Mesenchymal stem cell (in vitro differentiated cells and primary cell): Measurements from ENCODE around the gene IQGAP1.

Experiments
- DNase-seq: peaks from one replicate; pipeline ENCODE4 v3.0.0-alpha.2; 2013
- H2AFZ ChIP-seq: one replicate; pipeline ENCODE4 v1.6.1; 2013; ENCODE audit warnings: low read depth, mild to moderate bottlenecking, control low read depth, inconsistent platforms, low read length, moderate library complexity
- H2AK5ac ChIP-seq: 2 replicates; pipeline ENCODE4 v1.6.1; 2013; ENCODE audit warnings: low read length, moderate library complexity, mild to moderate bottlenecking, inconsistent platforms; ENCODE audit not compliant: severe bottlenecking
- H2BK120ac ChIP-seq: one replicate; pipeline ENCODE4 v1.6.1; 2013; ENCODE audit warnings: low read depth, mild to moderate bottlenecking, inconsistent platforms, low read length, moderate library complexity
- H2BK12ac ChIP-seq, 2 experiments: one replicate each; pipeline ENCODE4 v1.6.1; 2013; ENCODE audit warnings: inconsistent platforms in 2 of 2, low read length in 2 of 2, mild to moderate bottlenecking in 2 of 2, moderate library complexity in 2 of 2, control low read depth in 1 of 2
- H2BK15ac ChIP-seq: one replicate; pipeline ENCODE4 v1.6.1; 2013; ENCODE audit warnings: mild to moderate bottlenecking, low read depth, inconsistent platforms; ENCODE audit not compliant: poor library complexity, severe bottlenecking
- H2BK5ac ChIP-seq: 2 replicates; pipeline ENCODE4 v1.6.1; 2013; ENCODE audit warnings: low read depth, mild to moderate bottlenecking, low read length, control low read depth, inconsistent platforms; ENCODE audit not compliant: poor library complexity, severe bottlenecking
- H3K14ac ChIP-seq, 2 experiments: one replicate each; pipeline ENCODE4 v1.6.1; 2013; ENCODE audit warnings: inconsistent platforms in 2 of 2, low read length in 2 of 2, control low read depth in 1 of 2, mild to moderate bottlenecking in 1 of 2, moderate library complexity in 1 of 2
- H3K18ac ChIP-seq, 2 experiments: one replicate each; pipeline ENCODE4 v1.6.1; 2013; ENCODE audit warnings: inconsistent platforms in 2 of 2, low read length in 2 of 2, control low read depth in 1 of 2, low read depth in 1 of 2, mild to moderate bottlenecking in 1 of 2
- H3K23ac ChIP-seq, 2 experiments: one replicate each; pipeline ENCODE4 v1.6.1; 2013; ENCODE audit warnings: inconsistent platforms in 2 of 2, low read length in 2 of 2, mild to moderate bottlenecking in 2 of 2, moderate library complexity in 2 of 2, control low read depth in 1 of 2
- H3K27ac ChIP-seq: 2 replicates; pipeline ENCODE4 v1.5.1; 2013; ENCODE audit warnings: mild to moderate bottlenecking, moderate library complexity, low read length, control low read depth, inconsistent platforms; ENCODE audit not compliant: poor library complexity, severe bottlenecking
- H3K27me3 ChIP-seq, 2 experiments: 2 replicates each; pipeline versions ENCODE4 v1.6.1 to v1.7.0; 2013; ENCODE audit warnings: low read length in 2 of 2, mild to moderate bottlenecking in 2 of 2, moderate library complexity in 2 of 2, control low read depth in 1 of 2, inconsistent platforms in 1 of 2; ENCODE audit not compliant: control insufficient read depth in 1 of 2, insufficient read depth in 1 of 2
- H3K36me3 ChIP-seq, 2 experiments: 2 replicates each; pipeline versions ENCODE4 v1.6.1 to v1.7.0; 2013; ENCODE audit warnings: low read length in 2 of 2, control low read depth in 1 of 2, inconsistent platforms in 1 of 2, low read depth in 1 of 2, mild to moderate bottlenecking in 1 of 2; ENCODE audit not compliant: insufficient read depth in 2 of 2, control insufficient read depth in 1 of 2
- H3K4ac ChIP-seq, 2 experiments: one replicate each; pipeline ENCODE4 v1.6.1; 2013; ENCODE audit warnings: inconsistent platforms in 2 of 2, low read length in 2 of 2, mild to moderate bottlenecking in 2 of 2, moderate library complexity in 2 of 2, control low read depth in 1 of 2, low read depth in 1 of 2
- H3K4me1 ChIP-seq: 2 replicates; pipeline ENCODE4 v1.6.1; 2013; ENCODE audit warnings: low read depth, low read length, control low read depth; ENCODE audit not compliant: control insufficient read depth, insufficient read depth
- H3K4me2 ChIP-seq: 2 replicates; pipeline ENCODE4 v1.6.1; 2013; ENCODE audit warnings: low read length, mild to moderate bottlenecking, inconsistent platforms; ENCODE audit not compliant: poor library complexity, severe bottlenecking
- H3K4me3 ChIP-seq, 2 experiments: 2 replicates each; pipeline versions ENCODE4 v1.5.1 to v1.7.0; 2013; ENCODE audit warnings: low read length in 2 of 2, mild to moderate bottlenecking in 2 of 2, control low read depth in 1 of 2, low read depth in 1 of 2; ENCODE audit not compliant: insufficient read depth in 1 of 2
- H3K79me1 ChIP-seq: replicated peaks from 2 replicates; pipeline ENCODE4 v1.6.1; 2013; ENCODE audit warnings: mild to moderate bottlenecking, control low read depth, low read length, inconsistent platforms; ENCODE audit not compliant: poor library complexity, severe bottlenecking
- H3K9ac ChIP-seq: 2 replicates; pipeline ENCODE4 v1.7.0; 2013; ENCODE audit warnings: mild to moderate bottlenecking, low read length, moderate library complexity
- H3K9me3 ChIP-seq: 2 replicates; pipeline ENCODE4 v1.7.0; 2013; ENCODE audit warnings: mild to moderate bottlenecking, low read length; ENCODE audit not compliant: control insufficient read depth
- H4K8ac ChIP-seq: one replicate; pipeline ENCODE4 v1.6.1; 2013; ENCODE audit warnings: inconsistent platforms, mild to moderate bottlenecking, low read length, moderate library complexity
- H4K91ac ChIP-seq: one replicate; pipeline ENCODE4 v1.6.1; 2013; ENCODE audit warnings: mild to moderate bottlenecking, low read length, inconsistent platforms
- WGBS: methylation state at CpG from one replicate; pipeline ENCODE4 v1.1.7; 2013; ENCODE audit warnings: mixed read lengths; 5-methylcytosine and 5-hydroxymethylcytosine counted together

Gene IQGAP1

GRCh38 chr15:90400759-90401314 lies 12.8 kb downstream of the IQGAP1 start:
- no peak overlapping the region for H3K4ac ChIP-seq
- H2AFZ ChIP-seq = no peak overlapping the region
- peak overlapping the region; percentile 66 for H2BK5ac ChIP-seq
- H3K27ac ChIP-seq = peak overlapping the region; percentile 96
- H3K18ac ChIP-seq = peak overlapping the region in 1 of 2 experiments; percentile 76
- DNase-seq = peak; percentile 99
- peak overlapping the region; percentile 93 for H3K9ac ChIP-seq
- H2BK15ac ChIP-seq = no peak overlapping the region
- H3K79me1 ChIP-seq = no peaks in the 10 kb centered on the region
- peak overlapping the region in 1 of 2 experiments; percentile 56 for H3K4me3 ChIP-seq
- no peaks in the 10 kb centered on the region for H3K9me3 ChIP-seq
- H2BK120ac ChIP-seq = no peak overlapping the region
- no peak overlapping the region for H3K23ac ChIP-seq
- WGBS = 5% methylated on average over 6 of the region's 7 CpGs
- H3K14ac ChIP-seq = no peak overlapping the region
- H3K27me3 ChIP-seq = no peaks in the 10 kb centered on the region
- peaks cover 10% of the 10 kb centered on the region for H3K4me1 ChIP-seq
- H4K8ac ChIP-seq = no peak overlapping the region
- no peak overlapping the region for H4K91ac ChIP-seq
- peak overlapping the region; percentile 24 for H3K4me2 ChIP-seq
- H3K36me3 ChIP-seq = peaks cover 6 to 8% of the 10 kb centered on the region in 2 experiments
- H2BK12ac ChIP-seq = no peak overlapping the region
- H2AK5ac ChIP-seq = peak overlapping the region; percentile 90

- Histone ChIP-seq H2AK5ac (no peak overlapping the region), H2AFZ (no peak overlapping the region), H3K27ac (peak overlapping the region; percentile 98), H3K4ac (peak overlapping the region in 1 of 2 experiments; percentile 16), H3K9ac (peak overlapping the region; percentile 93), H3K18ac (no peak overlapping the region), H3K4me1 (peaks cover 11% of the 10 kb centered on the region), H4K91ac (no peak overlapping the region), H2BK15ac (no peak overlapping the region), H4K8ac (no peak overlapping the region), H3K36me3 (peaks cover 2 to 6% of the 10 kb centered on the region in 2 experiments), H3K4me2 (no peak overlapping the region), H2BK12ac (no peak overlapping the region), H3K9me3 (no peaks in the 10 kb centered on the region), H3K23ac (no peak overlapping the region), H3K14ac (no peak overlapping the region), H2BK5ac (no peak overlapping the region), H3K4me3 (peak overlapping the region in 1 of 2 experiments; percentile 56), H3K79me1 (no peaks in the 10 kb centered on the region), H2BK120ac (no peak overlapping the region), H3K27me3 (no peaks in the 10 kb centered on the region)
- DNase-seq = peak; percentile 31
- 40% methylated on average over 1 of the region's 1 CpG for WGBS
These were observed 13.5 kb downstream of the IQGAP1 start for GRCh38 chr15:90401495-90401894.

DNA sequence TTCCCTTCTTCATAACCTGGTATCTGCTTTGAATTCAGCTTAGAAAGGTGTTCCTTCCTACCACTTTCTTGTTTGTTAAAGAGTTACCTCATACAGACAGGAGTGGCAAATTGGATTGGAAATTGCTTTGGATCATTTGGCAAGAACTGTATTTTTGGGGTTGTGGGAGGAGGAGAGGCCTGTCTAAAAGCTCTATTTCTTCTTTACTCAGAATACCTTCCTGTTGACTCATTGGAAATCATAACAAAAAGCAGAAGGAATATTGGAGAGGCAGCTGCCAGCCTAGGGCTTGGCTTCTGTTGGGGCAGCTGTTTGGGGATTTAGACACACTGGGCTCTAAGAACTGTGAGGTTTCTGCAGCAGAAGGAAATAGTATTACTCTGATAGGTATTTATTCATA lies 14.2 kb downstream of the IQGAP1 start:
- Histone ChIP-seq H3K4me2 (peak overlapping the region; percentile 59), H4K91ac (no peak overlapping the region), H2BK5ac (peak overlapping the region; percentile 81), H3K27ac (peak overlapping the region; percentile 98), H2BK15ac (no peak overlapping the region), H3K14ac (no peak overlapping the region), H3K79me1 (no peaks in the 10 kb centered on the region), H3K23ac (no peak overlapping the region), H4K8ac (no peak overlapping the region), H2AFZ (no peak overlapping the region), H3K36me3 (peaks cover 0 to 6% of the 10 kb centered on the region in 2 experiments), H2BK12ac (no peak overlapping the region), H2AK5ac (peak overlapping the region; percentile 88), H3K9me3 (no peaks in the 10 kb centered on the region), H3K4me1 (peaks cover 11% of the 10 kb centered on the region), H3K18ac (peak overlapping the region in 1 of 2 experiments; percentile 27), H3K4ac (peak overlapping the region in 1 of 2 experiments; percentile 30), H3K27me3 (no peaks in the 10 kb centered on the region), H3K4me3 (peak overlapping the region in 1 of 2 experiments; percentile 56), H2BK120ac (no peak overlapping the region), H3K9ac (peak overlapping the region; percentile 93)
- DNase-seq = peak; percentile 85

DNA sequence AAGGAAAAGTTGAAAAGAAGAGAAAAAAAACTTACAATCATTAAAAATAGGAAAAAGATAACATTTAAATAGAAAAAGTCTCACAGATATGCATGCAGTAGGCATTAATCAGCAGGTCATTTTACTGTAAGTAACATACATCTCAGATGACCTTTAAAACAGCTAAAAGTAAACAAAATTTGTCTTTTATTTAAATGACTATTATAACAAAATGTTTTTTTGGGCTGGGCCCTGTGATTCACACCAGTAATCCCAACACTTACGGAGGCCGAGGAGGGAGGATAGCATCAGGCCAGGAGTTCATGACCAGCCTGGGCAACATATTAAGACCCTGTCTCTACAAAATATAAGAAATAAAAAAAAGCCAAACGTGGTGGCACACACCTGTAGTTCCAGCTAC lies 14.7 kb downstream of the IQGAP1 start:
- Histone ChIP-seq H3K4me2 (no peak overlapping the region), H3K9me3 (no peaks in the 10 kb centered on the region), H2BK120ac (no peak overlapping the region), H3K14ac (no peak overlapping the region), H3K27me3 (no peaks in the 10 kb centered on the region), H3K79me1 (no peaks in the 10 kb centered on the region), H2BK12ac (no peak overlapping the region), H3K23ac (no peak overlapping the region), H2BK5ac (no peak overlapping the region), H4K8ac (no peak overlapping the region), H2AFZ (no peak overlapping the region), H3K4me3 (no peak overlapping the region), H3K36me3 (peaks cover 0 to 6% of the 10 kb centered on the region in 2 experiments), H3K27ac (peak overlapping the region; percentile 90), H3K4ac (peak overlapping the region in 1 of 2 experiments; percentile 28), H3K9ac (peak overlapping the region; percentile 93), H3K4me1 (peaks cover 11% of the 10 kb centered on the region), H2BK15ac (no peak overlapping the region), H2AK5ac (peak overlapping the region; percentile 80), H3K18ac (peak overlapping the region; percentile 43 to 93), H4K91ac (no peak overlapping the region)
- no peak for DNase-seq
- 35% methylated on average over 3 of the region's 3 CpGs for WGBS
